22Rv1 (cell line): ENCODE data around the gene METAP1.

Experiments
- H3K27ac ChIP-seq: fragments of 450-650 bp; 2 replicates; pipeline ENCODE4 v1.5.1; 2017
- CTCF ChIP-seq: fragments of 450-650 bp; IDR thresholded peaks from 2 replicates; pipeline ENCODE4 v1.5.1; 2017; ENCODE audit warnings: mild to moderate bottlenecking
- ZFX ChIP-seq: fragments of 450-650 bp; IDR thresholded peaks from 2 replicates; pipeline ENCODE4 v1.6.1; 2017; ENCODE audit warnings: antibody characterized with exemption, borderline replicate concordance

METAP1 gene

GRCh38 chr4:98997166-98997565 lies 1.6 kb downstream of the METAP1 start:
- TF ChIP-seq ZFX (no peak), CTCF (no peak)
- H3K27ac ChIP-seq: no peak overlapping the region

GRCh38 chr4:98998551-98998950 lies 3.0 kb downstream of the METAP1 start:
- H3K27ac ChIP-seq: no peak overlapping the region
- TF ChIP-seq ZFX: no peak
- TF ChIP-seq CTCF: no peak

GRCh38 chr4:99002279-99002678 lies 6.8 kb downstream of the METAP1 start:
- TF ChIP-seq ZFX: no peak
- TF ChIP-seq CTCF: no peak
- no peak overlapping the region for H3K27ac ChIP-seq

- TF ChIP-seq CTCF (no peak), ZFX (no peak)
- no peak overlapping the region for H3K27ac ChIP-seq
Measured at GRCh38 chr4:99008051-99008450, 12.5 kb downstream of the METAP1 start.

GRCh38 chr4:99011910-99012309 lies 16.4 kb downstream of the METAP1 start:
- TF ChIP-seq ZFX: no peak
- no peak for TF ChIP-seq CTCF

GRCh38 chr4:99013402-99013843 lies 17.9 kb downstream of the METAP1 start:
- H3K27ac ChIP-seq: no peak overlapping the region

More at GRCh38 chr4:99011910-99012309, 16.4 kb downstream of the METAP1 start:
- H3K27ac ChIP-seq: no peak overlapping the region

GRCh38 chr4:99013884-99014523 lies 18.5 kb downstream of the METAP1 start:
- no peak overlapping the region for H3K27ac ChIP-seq
- no peak for TF ChIP-seq CTCF
- no peak for TF ChIP-seq ZFX

More at GRCh38 chr4:99013402-99013843, 17.9 kb downstream of the METAP1 start:
- no peak for TF ChIP-seq CTCF
- no peak for TF ChIP-seq ZFX
